ENCODE data around the gene CALML5.

The CALML5 gene

GRCh38 chr10:5499493-5500140 lies at the start of gene CALML5:
TSS of gene CALML5 (minus strand) at chr10:5499570. CDS start at chr10:5499438, 132 bp downstream.
- no peak for DNase-seq (ENCODE audit: low spot score)

- peak; percentile 68 for DNase-seq (ENCODE audit: low spot score)
Measured at GRCh38 chr10:5547931-5548660, 48.7 kb upstream of the CALML5 start.

- no peak for DNase-seq (ENCODE audit: low spot score)
Measured at GRCh38 chr10:5547681-5547930, 48.2 kb upstream of the CALML5 start.

GRCh38 chr10:5546891-5547680 lies 47.7 kb upstream of the CALML5 start:
- no peak for DNase-seq (ENCODE audit: low spot score)

GRCh38 chr10:5545778-5546710 lies 46.7 kb upstream of the CALML5 start:
- DNase-seq (ENCODE audit: low spot score): no peak

- DNase-seq (ENCODE audit: low spot score): no peak
Measured at GRCh38 chr10:5545426-5545777, 46.0 kb upstream of the CALML5 start.

GRCh38 chr10:5545011-5545410 lies 45.6 kb upstream of the CALML5 start:
- no peak for DNase-seq (ENCODE audit: low spot score)

- no peak for DNase-seq (ENCODE audit: low spot score)
Measured at GRCh38 chr10:5544216-5544805, 44.9 kb upstream of the CALML5 start.

GRCh38 chr10:5543623-5544022 lies 44.3 kb upstream of the CALML5 start:
- DNase-seq (ENCODE audit: low spot score): no peak

- DNase-seq (ENCODE audit: low spot score): no peak
Measured at GRCh38 chr10:5542100-5542499, 42.7 kb upstream of the CALML5 start.

- no peak for DNase-seq (ENCODE audit: low spot score)
Measured at GRCh38 chr10:5540891-5541290, 41.5 kb upstream of the CALML5 start.

GRCh38 chr10:5540080-5540479 lies 40.7 kb upstream of the CALML5 start:
- DNase-seq (ENCODE audit: low spot score): no peak

GRCh38 chr10:5538892-5539651 lies 39.7 kb upstream of the CALML5 start:
- DNase-seq (ENCODE audit: low spot score): no peak

GRCh38 chr10:5538446-5538845 lies 39.1 kb upstream of the CALML5 start:
- no peak for DNase-seq (ENCODE audit: low spot score)

- no peak for DNase-seq (ENCODE audit: low spot score)
Measured at GRCh38 chr10:5537684-5538083, 38.3 kb upstream of the CALML5 start.

- DNase-seq (ENCODE audit: low spot score): no peak
Measured at GRCh38 chr10:5536486-5537081, 37.2 kb upstream of the CALML5 start.

GRCh38 chr10:5534880-5535856 lies 35.8 kb upstream of the CALML5 start:
- DNase-seq (ENCODE audit: low spot score): peak; percentile 72

- no peak for DNase-seq (ENCODE audit: low spot score)
Measured at GRCh38 chr10:5534051-5534821, 34.9 kb upstream of the CALML5 start.
